B cell (primary cell): ENCODE data around the gene AGBL4. TPM values are rescaled to one million over a fixed set of nuclear protein-coding genes. Genes with fewer than 3 reads are reported as not detected.

Experiments used
- ATAC-seq: fragments of 200-7000 bp; cut with Tn5 transposase; one replicate; pipeline ENCODE4 v1.10.0; 2021; ENCODE audit warnings: low read depth, mild to moderate bottlenecking, moderate number of reproducible peaks, moderate library complexity
- CTCF ChIA-PET: fragments of 350-600 bp; sonication (Branson Sonifier 250); formaldehyde crosslinking; loops from one replicate; lab custom pipeline; 2021; ENCODE audit warnings: antibody characterized with exemption, inconsistent platforms; lab: Charles Lee
- POLR2A ChIA-PET: fragments of 350-600 bp; sonication (Branson Sonifier 250); formaldehyde crosslinking; loops from one replicate; lab custom pipeline; 2021; ENCODE audit warnings: antibody characterized with exemption; lab: Charles Lee
- DNase-seq: peaks from one replicate; pipeline ENCODE4 v3.0.0; 2013
- H2AFZ ChIP-seq: 2 replicates; pipeline ENCODE4 v1.6.1; 2012; ENCODE audit warnings: mild to moderate bottlenecking, low read depth, low read length; ENCODE audit not compliant: insufficient read depth, poor library complexity, severe bottlenecking
- H3K27ac ChIP-seq, 2 donors: 1 replicate in 1 of 2; 2 replicates in 1 of 2; pipeline ENCODE4 v1.5.1; 2012 to 2013; ENCODE audit warnings: low read length in 2 of 2, mild to moderate bottlenecking in 2 of 2, moderate library complexity in 1 of 2
- H3K27me3 ChIP-seq, 4 experiments: fragments of 200-600 bp in 1 of 4; sonication (generic) in 1 of 4; replicated peaks in 1 of 4; 1 replicate in 2 of 4; 2 replicates in 2 of 4; pipeline versions ENCODE4 v1.6.1 to v1.7.0; 2013 to 2016; ENCODE audit warnings: low read length in 3 of 4, mild to moderate bottlenecking in 2 of 4, mixed read lengths in 1 of 4, moderate library complexity in 1 of 4; ENCODE audit not compliant: insufficient read depth in 4 of 4, control insufficient read depth in 3 of 4; ENCODE audit errors: control extremely low read depth in 1 of 4
- H3K36me3 ChIP-seq, 2 experiments: replicated peaks in 1 of 2; 1 replicate in 1 of 2; 2 replicates in 1 of 2; pipeline versions ENCODE4 v1.6.1 to v1.7.1; 2013; ENCODE audit warnings: low read length in 1 of 2; ENCODE audit not compliant: insufficient read depth in 2 of 2, control insufficient read depth in 1 of 2; ENCODE audit errors: control extremely low read depth in 1 of 2, extremely low read depth in 1 of 2
- H3K4me1 ChIP-seq, 2 donors: fragments of 200-600 bp in 1 of 2; sonication (generic) in 1 of 2; 1 replicate in 1 of 2; 2 replicates in 1 of 2; pipeline versions ENCODE4 v1.5.1 to v1.6.1; 2013 to 2017; ENCODE audit warnings: low read length in 2 of 2; ENCODE audit not compliant: control insufficient read depth in 2 of 2, insufficient read depth in 2 of 2
- H3K4me2 ChIP-seq: replicated peaks from 2 replicates; pipeline ENCODE3; 2012; ENCODE audit warnings: mild to moderate bottlenecking, low read depth, low read length; ENCODE audit not compliant: poor library complexity, severe bottlenecking
- H3K4me3 ChIP-seq, 5 experiments: fragments of 200-600 bp in 1 of 5; sonication (generic) in 1 of 5; 1 replicate in 3 of 5; 2 replicates in 2 of 5; pipeline versions ENCODE4 v1.5.1 to v1.7.0; 2011 to 2016; ENCODE audit warnings: low read length in 4 of 5, mild to moderate bottlenecking in 4 of 5, low read depth in 2 of 5, control low read depth in 1 of 5, moderate library complexity in 1 of 5; ENCODE audit not compliant: insufficient read depth in 1 of 5; ENCODE audit errors: control extremely low read depth in 1 of 5, extremely low read depth in 1 of 5
- H3K79me2 ChIP-seq: fragments of 200-600 bp; sonication (generic); one replicate; pipeline ENCODE4 v1.6.0; 2016; ENCODE audit warnings: low read length; ENCODE audit not compliant: control insufficient read depth, insufficient read depth
- H3K9ac ChIP-seq: fragments of 200-600 bp; sonication (generic); 2 replicates; pipeline ENCODE4 v1.6.1; 2017; ENCODE audit warnings: mild to moderate bottlenecking, low read length, moderate library complexity
- H3K9me3 ChIP-seq, 3 donors: one replicate each; pipeline versions ENCODE4 v1.6.1 to v1.7.1; 2013; ENCODE audit warnings: low read length in 2 of 3; ENCODE audit not compliant: control insufficient read depth in 2 of 3, insufficient read depth in 1 of 3; ENCODE audit errors: control extremely low read depth in 1 of 3
- H4K20me1 ChIP-seq: 2 replicates; pipeline ENCODE4 v1.6.0; 2012; ENCODE audit warnings: mild to moderate bottlenecking, low read length; ENCODE audit not compliant: insufficient read depth, control insufficient read depth, poor library complexity, severe bottlenecking
- H3K27ac Mint-ChIP-seq: one replicate; pipeline ENCODE4 v1.8.0; 2021; ENCODE audit warnings: mixed read lengths
- H3K27me3 Mint-ChIP-seq: one replicate; pipeline ENCODE4 v1.8.0; 2021; ENCODE audit warnings: mixed read lengths
- H3K4me1 Mint-ChIP-seq: one replicate; pipeline ENCODE4 v1.8.0; 2021; ENCODE audit warnings: mixed read lengths
- H3K4me3 Mint-ChIP-seq: one replicate; pipeline ENCODE4 v1.8.0; 2021; ENCODE audit warnings: mixed read lengths
- H3K9me3 Mint-ChIP-seq: one replicate; pipeline ENCODE4 v1.8.0; 2022; ENCODE audit warnings: mixed read lengths; ENCODE audit not compliant: insufficient read depth
- CTCF ChIP-seq: fragments of 200-600 bp; IDR thresholded peaks from one replicate; pipeline ENCODE4 v1.8.0; 2022; ENCODE audit warnings: antibody characterized with exemption, mild to moderate bottlenecking
- EZH2 ChIP-seq: IDR thresholded peaks from 2 replicates; pipeline ENCODE4 v1.6.1; 2012; ENCODE audit warnings: borderline replicate concordance, low read depth, mild to moderate bottlenecking, moderate library complexity, low read length; ENCODE audit not compliant: insufficient read depth, poor library complexity, severe bottlenecking
- WGBS: methylation state at CpG from one replicate; pipeline ENCODE4 v1.1.5; 2013; ENCODE audit warnings: missing lambda C conversion rate; ENCODE audit not compliant: insufficient coverage; 5-methylcytosine and 5-hydroxymethylcytosine counted together
- intact Hi-C: fragments of 100-400 bp; cut with micrococcal nuclease; formaldehyde crosslinking; loops from one replicate; pipeline ENCODE4 v1.10.0; 2022
- polyA plus RNA-seq: library from polyadenylated mRNA; depleted of rRNA; stranded (reverse); fragments of >200 nt; gene quantifications from 2 replicates; pipeline ENCODE4 v1.2.3, GENCODE V29; 2012
- total RNA-seq, 2 donors: library from RNA; stranded (reverse); fragments of 120-200 nt in 1 of 2; gene quantifications; 1 replicate in 1 of 2; 2 replicates in 1 of 2; pipeline versions ENCODE4 v1.2.3 to v1.2.4, GENCODE V29; 2013 to 2022

AGBL4 gene
- total and polyA plus RNA-seq, 2 donors (not counting 1 experiment from before 2014, with no cell fraction given), result 0.07 to 0.12 TPM

DNA sequence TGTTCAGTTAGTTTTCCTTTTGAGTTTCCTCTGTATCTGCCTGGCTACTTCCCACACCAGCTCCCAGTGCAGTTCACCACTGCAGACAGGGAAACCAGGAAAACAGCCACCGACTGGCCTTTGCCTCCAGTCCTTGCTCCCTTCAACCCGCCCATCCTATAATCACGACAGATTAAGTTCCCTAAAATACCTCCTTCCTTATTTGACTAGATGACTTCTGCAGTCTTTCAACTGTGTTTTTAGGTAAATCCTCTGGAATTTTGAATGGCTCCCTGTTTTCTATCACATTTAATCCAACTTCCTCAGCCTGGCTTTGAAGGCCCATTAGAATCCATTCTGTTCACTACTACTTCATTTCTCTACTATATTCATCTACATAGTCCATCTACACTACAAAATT lies 1284.7 kb downstream of the AGBL4 start:
- POLR2A ChIA-PET, result no interaction called here
- Histone ChIP-seq H3K9ac (no peak overlapping the region), H3K79me2 (peaks cover 78% of the 10 kb centered on the region), H3K27ac (no peak overlapping the region), H3K4me3 (no peak overlapping the region), H3K36me3 (peaks cover 9 to 95% of the 10 kb centered on the region in 2 experiments), H3K9me3 (no peaks in the 10 kb centered on the region), H2AFZ (no peak overlapping the region), H3K4me2 (no peak overlapping the region), H3K4me1 (no peaks in the 10 kb centered on the region), H4K20me1 (peaks cover 88% of the 10 kb centered on the region), H3K27me3 (no peaks in the 10 kb centered on the region)
- Mint-ChIP-seq H3K27ac (peak overlapping the region; percentile 37), H3K4me1 (peaks cover 3% of the 10 kb centered on the region), H3K9me3 (no peaks in the 10 kb centered on the region), H3K27me3 (no peaks in the 10 kb centered on the region), H3K4me3 (no peak overlapping the region)
- intact Hi-C loops, result no loop called here
- no peak for DNase-seq
- CTCF ChIA-PET, result interaction anchor here (2.2 kb wide), 1 partner anchor 78 kb away, joined by 8 read pairs; no protein-coding TSS in a partner anchor
- no peak for ATAC-seq
- TF ChIP-seq EZH2 (no peak), CTCF (no peak)
- 62% methylated on average over 2 of the region's 3 CpGs for WGBS

DNA sequence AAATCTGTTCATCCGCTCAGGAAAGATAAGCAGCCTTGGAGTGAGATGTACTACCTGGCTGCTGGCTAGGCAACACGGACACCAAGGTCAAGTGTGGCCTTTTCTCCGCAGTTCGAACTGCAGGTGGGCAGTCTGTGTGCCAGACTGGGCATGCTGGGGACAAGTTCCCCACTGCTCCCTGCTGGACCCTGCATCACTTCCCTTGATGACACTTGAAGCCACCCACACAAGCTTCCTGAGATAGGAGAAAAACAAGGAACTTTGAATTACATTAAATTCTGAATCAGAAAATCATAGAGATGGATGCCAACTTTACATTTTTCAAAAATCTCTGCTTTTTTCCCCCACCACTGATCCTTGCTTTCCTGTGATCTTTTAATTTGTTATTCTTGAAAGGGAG lies 1285.4 kb downstream of the AGBL4 start:
- intact Hi-C loops, result no loop called here
- no peaks in the 10 kb centered on the region for H3K27me3 Mint-ChIP-seq
- Histone ChIP-seq H3K4me3 (no peak overlapping the region), H3K9me3 (no peaks in the 10 kb centered on the region), H3K36me3 (peaks cover 6 to 95% of the 10 kb centered on the region in 2 experiments), H3K9ac (no peak overlapping the region), H4K20me1 (peaks cover 85% of the 10 kb centered on the region), H3K4me2 (no peak overlapping the region), H3K4me1 (no peaks in the 10 kb centered on the region), H3K27ac (no peak overlapping the region), H3K27me3 (no peaks in the 10 kb centered on the region), H3K79me2 (peaks cover 72% of the 10 kb centered on the region), H2AFZ (no peak overlapping the region)
- WGBS, result 100% methylated on average over 4 of the region's 4 CpGs
- ATAC-seq (no peak), DNase-seq (no peak)
- no peak overlapping the region for H3K4me3 Mint-ChIP-seq
- H3K4me1 Mint-ChIP-seq, result peaks cover 3% of the 10 kb centered on the region
- ChIA-PET POLR2A (no interaction called here), CTCF (interaction anchor here (1.8 kb wide), 1 partner anchor 79 kb away, joined by 10 read pairs; no protein-coding TSS in a partner anchor)
- no peak overlapping the region for H3K27ac Mint-ChIP-seq
- TF ChIP-seq EZH2 (no peak), CTCF (no peak)
- H3K9me3 Mint-ChIP-seq, result no peaks in the 10 kb centered on the region
